Measurements from ENCODE around the gene WDR13. TPM values are rescaled to one million over a fixed set of nuclear protein-coding genes. Genes with fewer than 3 reads are reported as not detected.
"Not testable (repeated sequence)": the region's sequence is repeated elsewhere in the genome, so short reads cannot be mapped to it uniquely, and the experiment has no call there.

Gene WDR13
- polyA plus RNA-seq, 1 experiment: 24.1 TPM

DNA sequence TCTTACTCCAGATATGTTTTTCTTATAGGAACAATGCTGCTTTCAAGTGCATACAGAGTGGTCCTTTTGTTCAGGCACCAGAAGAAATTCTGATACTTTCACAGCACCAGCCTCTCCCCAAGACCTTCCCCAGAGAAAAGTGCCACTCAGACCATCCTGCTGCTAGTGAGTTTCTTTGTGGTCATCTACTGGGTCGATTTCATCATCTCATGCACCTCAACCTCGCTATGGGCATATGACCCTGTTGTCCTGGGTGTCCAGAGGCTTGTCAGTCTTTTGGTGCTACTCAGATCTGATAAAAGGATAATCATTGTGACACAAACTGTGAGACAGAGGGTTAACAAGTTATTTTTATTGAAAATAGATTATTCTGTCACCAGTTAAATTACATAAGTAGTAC lies 39.5 kb downstream of the WDR13 start:
- ChIA-PET CTCF (no interaction called here), POLR2A (no interaction called here)
- no peak overlapping the region for H3K27ac ChIP-seq (ENCODE audit: low read depth, low read length)
- DNase-seq (ENCODE audit: low read depth, low spot score): no peak
- H3K27me3 ChIP-seq (ENCODE audit: control insufficient read depth, insufficient read depth, low read length): no peaks in the 10 kb centered on the region
- H3K9me3 ChIP-seq (ENCODE audit: control insufficient read depth, insufficient read depth, low read length): no peaks in the 10 kb centered on the region
- TF ChIP-seq, protein P1, sequence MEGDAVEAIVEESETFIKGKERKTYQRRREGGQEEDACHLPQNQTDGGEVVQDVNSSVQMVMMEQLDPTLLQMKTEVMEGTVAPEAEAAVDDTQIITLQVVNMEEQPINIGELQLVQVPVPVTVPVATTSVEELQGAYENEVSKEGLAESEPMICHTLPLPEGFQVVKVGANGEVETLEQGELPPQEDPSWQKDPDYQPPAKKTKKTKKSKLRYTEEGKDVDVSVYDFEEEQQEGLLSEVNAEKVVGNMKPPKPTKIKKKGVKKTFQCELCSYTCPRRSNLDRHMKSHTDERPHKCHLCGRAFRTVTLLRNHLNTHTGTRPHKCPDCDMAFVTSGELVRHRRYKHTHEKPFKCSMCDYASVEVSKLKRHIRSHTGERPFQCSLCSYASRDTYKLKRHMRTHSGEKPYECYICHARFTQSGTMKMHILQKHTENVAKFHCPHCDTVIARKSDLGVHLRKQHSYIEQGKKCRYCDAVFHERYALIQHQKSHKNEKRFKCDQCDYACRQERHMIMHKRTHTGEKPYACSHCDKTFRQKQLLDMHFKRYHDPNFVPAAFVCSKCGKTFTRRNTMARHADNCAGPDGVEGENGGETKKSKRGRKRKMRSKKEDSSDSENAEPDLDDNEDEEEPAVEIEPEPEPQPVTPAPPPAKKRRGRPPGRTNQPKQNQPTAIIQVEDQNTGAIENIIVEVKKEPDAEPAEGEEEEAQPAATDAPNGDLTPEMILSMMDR (IDR thresholded peaks at IDR 0.05; ENCODE audit: low read depth, low read length): no peak
- no peak overlapping the region for H3K4me3 ChIP-seq (ENCODE audit: low read depth, low read length)

GRCh38 chrX:48645669-48646068 lies 48.4 kb downstream of the WDR13 start:
- H3K9me3 ChIP-seq (ENCODE audit: control insufficient read depth, insufficient read depth, low read length): no peaks in the 10 kb centered on the region
- TF ChIP-seq, protein P1 (IDR thresholded peaks at IDR 0.05; ENCODE audit: low read depth, low read length): no peak
- ChIA-PET POLR2A (no interaction called here), CTCF (no interaction called here)
- no peaks in the 10 kb centered on the region for H3K27me3 ChIP-seq (ENCODE audit: control insufficient read depth, insufficient read depth, low read length)
- H3K4me3 ChIP-seq (ENCODE audit: low read depth, low read length): no peak overlapping the region
- no peak overlapping the region for H3K27ac ChIP-seq (ENCODE audit: low read depth, low read length)
- DNase-seq (ENCODE audit: low read depth, low spot score): no peak

GRCh38 chrX:48648336-48648751 lies 51.1 kb downstream of the WDR13 start:
- CTCF ChIA-PET: interaction anchor here (0.6 to 1.7 kb wide), 13 partner anchors 9 to 1190 kb away, joined by 3 to 7 read pairs (median 4); partner anchors contain the start of gene SLC35A2
- POLR2A ChIA-PET: interaction anchor here (0.7 kb wide), 1 partner anchor 65 kb away, joined by 3 read pairs; no protein-coding TSS in a partner anchor
- no peaks in the 10 kb centered on the region for H3K27me3 ChIP-seq (ENCODE audit: control insufficient read depth, insufficient read depth, low read length)
- TF ChIP-seq, protein P1 (IDR thresholded peaks at IDR 0.05; ENCODE audit: low read depth, low read length): peak; percentile 30
- no peak for DNase-seq (ENCODE audit: low read depth, low spot score)
- H3K4me3 ChIP-seq (ENCODE audit: low read depth, low read length): no peak overlapping the region
- no peak overlapping the region for H3K27ac ChIP-seq (ENCODE audit: low read depth, low read length)
- H3K9me3 ChIP-seq (ENCODE audit: control insufficient read depth, insufficient read depth, low read length): no peaks in the 10 kb centered on the region

- H3K4me3 ChIP-seq (ENCODE audit: low read depth, low read length): no peak overlapping the region
- TF ChIP-seq, protein P1 (IDR thresholded peaks at IDR 0.05; ENCODE audit: low read depth, low read length): no peak
- no peak overlapping the region for H3K27ac ChIP-seq (ENCODE audit: low read depth, low read length)
- no peaks in the 10 kb centered on the region for H3K9me3 ChIP-seq (ENCODE audit: control insufficient read depth, insufficient read depth, low read length)
- no peak for DNase-seq (ENCODE audit: low read depth, low spot score)
- H3K27me3 ChIP-seq (ENCODE audit: control insufficient read depth, insufficient read depth, low read length): peaks cover 3% of the 10 kb centered on the region
- ChIA-PET CTCF (interaction anchor here (0.9 to 1.7 kb wide), 5 partner anchors 8 to 458 kb away, joined by 4 to 7 read pairs (median 5); partner anchors contain the start of gene SLC35A2), POLR2A (interaction anchor here (0.7 kb wide), 2 partner anchors 10 to 64 kb away, joined by 3 to 4 read pairs; no protein-coding TSS in a partner anchor)
Measured at GRCh38 chrX:48649102-48649501, 51.8 kb downstream of the WDR13 start.

GRCh38 chrX:48652055-48652579 lies 54.8 kb downstream of the WDR13 start:
- CTCF ChIA-PET; DNase-seq (ENCODE audit: low read depth, low spot score): not testable (repeated sequence)
- POLR2A ChIA-PET: interaction anchor here (0.7 kb wide), 1 partner anchor 34 kb away, joined by 4 read pairs; no protein-coding TSS in a partner anchor

GRCh38 chrX:48654746-48655145 lies 57.5 kb downstream of the WDR13 start:
- H3K9me3 ChIP-seq (ENCODE audit: control insufficient read depth, insufficient read depth, low read length); DNase-seq (ENCODE audit: low read depth, low spot score); H3K27ac ChIP-seq (ENCODE audit: low read depth, low read length); H3K27me3 ChIP-seq (ENCODE audit: control insufficient read depth, insufficient read depth, low read length); CTCF ChIA-PET; POLR2A ChIA-PET; H3K4me3 ChIP-seq (ENCODE audit: low read depth, low read length): not testable (repeated sequence)

More at GRCh38 chrX:48652055-48652579, 54.8 kb downstream of the WDR13 start:
- not testable (repeated sequence) for H3K27ac ChIP-seq (ENCODE audit: low read depth, low read length); H3K9me3 ChIP-seq (ENCODE audit: control insufficient read depth, insufficient read depth, low read length); H3K4me3 ChIP-seq (ENCODE audit: low read depth, low read length); H3K27me3 ChIP-seq (ENCODE audit: control insufficient read depth, insufficient read depth, low read length)
